ENCODE measurements around the gene MAP2.

The MAP2 gene

DNA sequence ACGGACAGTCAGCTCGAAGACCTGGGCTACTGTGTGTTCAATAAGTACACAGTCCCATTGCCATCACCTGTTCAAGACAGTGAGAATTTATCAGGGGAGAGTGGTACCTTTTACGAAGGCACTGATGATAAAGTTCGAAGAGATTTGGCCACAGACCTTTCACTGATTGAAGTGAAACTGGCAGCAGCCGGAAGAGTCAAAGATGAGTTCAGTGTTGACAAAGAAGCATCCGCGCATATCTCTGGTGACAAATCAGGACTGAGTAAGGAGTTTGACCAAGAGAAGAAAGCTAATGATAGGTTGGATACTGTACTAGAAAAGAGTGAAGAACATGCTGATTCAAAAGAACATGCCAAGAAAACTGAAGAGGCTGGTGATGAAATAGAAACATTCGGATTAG, 270.9 kb downstream of the MAP2 start:
- no peak overlapping the region for H3K4me3 ChIP-seq (ENCODE audit: low read depth, low read length)
- in situ Hi-C loops (cut with HindIII; ENCODE audit: low pct_ligation_motif_present, low sequenced_read_pairs), result no loop called here

GRCh38 chr2:209696836-209697711, 273.2 kb downstream of the MAP2 start:
- no peaks in the 10 kb centered on the region for H3K36me3 ChIP-seq (replicated peaks)
- H3K27ac ChIP-seq, result no peak overlapping the region
- in situ Hi-C loops (cut with HindIII; ENCODE audit: low pct_ligation_motif_present, low sequenced_read_pairs), result no loop called here
- H3K27me3 ChIP-seq (replicated peaks), result no peaks in the 10 kb centered on the region
- DNase-seq, result no peak
- no peak for TF ChIP-seq CTCF (IDR thresholded peaks at IDR 0.05; ENCODE audit: low read depth, low read length, missing control alignments)
- H3K4me3 ChIP-seq (ENCODE audit: low read depth, low read length), result no peak overlapping the region

More for the DNA sequence above, 270.9 kb downstream of the MAP2 start:
- Histone ChIP-seq H3K36me3 (replicated peaks) (no peaks in the 10 kb centered on the region), H3K27me3 (replicated peaks) (no peaks in the 10 kb centered on the region), H3K27ac (no peak overlapping the region)
- no peak for DNase-seq
- TF ChIP-seq CTCF (IDR thresholded peaks at IDR 0.05; ENCODE audit: low read depth, low read length, missing control alignments), result no peak

- in situ Hi-C loops (cut with HindIII; ENCODE audit: low pct_ligation_motif_present, low sequenced_read_pairs), result no loop called here
- Histone ChIP-seq H3K4me3 (ENCODE audit: low read depth, low read length) (no peak overlapping the region), H3K27ac (no peak overlapping the region), H3K36me3 (replicated peaks) (no peaks in the 10 kb centered on the region), H3K27me3 (replicated peaks) (no peaks in the 10 kb centered on the region)
- no peak for DNase-seq
- no peak for TF ChIP-seq CTCF (IDR thresholded peaks at IDR 0.05; ENCODE audit: low read depth, low read length, missing control alignments)
Measured at GRCh38 chr2:209702775-209703174, 278.9 kb downstream of the MAP2 start.

DNA sequence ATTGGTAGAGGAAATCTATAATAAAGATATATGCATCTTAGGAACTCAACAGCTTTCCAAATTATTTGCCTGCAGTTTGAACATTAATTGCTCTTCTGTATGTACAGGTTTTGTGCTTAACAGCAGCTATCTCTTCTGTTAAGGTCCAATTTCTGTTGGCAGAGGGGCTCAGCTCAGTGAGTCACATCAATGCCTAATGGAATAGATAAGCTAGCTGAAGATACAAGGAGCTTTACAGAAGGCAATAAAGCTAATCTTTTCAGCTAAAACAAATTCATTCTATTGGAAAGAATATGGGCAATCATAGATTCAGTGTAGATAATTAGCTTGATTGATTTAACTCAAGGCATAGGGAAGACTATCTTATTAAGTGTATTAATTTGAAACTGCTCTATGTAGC, 289.4 kb downstream of the MAP2 start:
- Histone ChIP-seq H3K27me3 (replicated peaks) (no peaks in the 10 kb centered on the region), H3K36me3 (replicated peaks) (no peaks in the 10 kb centered on the region), H3K27ac (no peak overlapping the region), H3K4me3 (ENCODE audit: low read depth, low read length) (no peak overlapping the region)
- no peak for DNase-seq
- in situ Hi-C loops (cut with HindIII; ENCODE audit: low pct_ligation_motif_present, low sequenced_read_pairs), result no loop called here
- no peak for TF ChIP-seq CTCF (IDR thresholded peaks at IDR 0.05; ENCODE audit: low read depth, low read length, missing control alignments)

DNA sequence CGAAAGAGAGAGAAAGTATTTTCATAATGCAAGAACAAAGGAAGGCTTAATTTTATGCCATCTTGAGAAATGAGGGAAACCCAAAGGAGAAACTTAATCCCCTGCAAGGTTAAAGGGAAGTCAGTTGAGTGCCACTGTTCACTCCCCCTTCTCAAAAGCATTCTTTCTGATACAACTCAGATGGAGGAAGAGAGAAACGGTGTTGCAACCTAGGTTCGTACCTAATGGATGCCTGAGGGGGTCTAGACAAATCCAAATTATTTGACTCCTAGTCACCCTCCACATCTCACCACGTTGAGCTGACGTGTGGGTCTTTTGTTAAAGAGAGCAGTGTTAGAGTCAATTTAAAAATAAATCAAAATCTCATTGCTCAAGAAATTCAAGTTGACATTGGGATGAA, 295.2 kb downstream of the MAP2 start:
- H3K27me3 ChIP-seq (replicated peaks), result no peaks in the 10 kb centered on the region
- no peak overlapping the region for H3K4me3 ChIP-seq (ENCODE audit: low read depth, low read length)
- H3K27ac ChIP-seq, result no peak overlapping the region
- no peak for DNase-seq
- no peak for TF ChIP-seq CTCF (IDR thresholded peaks at IDR 0.05; ENCODE audit: low read depth, low read length, missing control alignments)
- in situ Hi-C loops (cut with HindIII; ENCODE audit: low pct_ligation_motif_present, low sequenced_read_pairs), result no loop called here
- no peaks in the 10 kb centered on the region for H3K36me3 ChIP-seq (replicated peaks)

DNA sequence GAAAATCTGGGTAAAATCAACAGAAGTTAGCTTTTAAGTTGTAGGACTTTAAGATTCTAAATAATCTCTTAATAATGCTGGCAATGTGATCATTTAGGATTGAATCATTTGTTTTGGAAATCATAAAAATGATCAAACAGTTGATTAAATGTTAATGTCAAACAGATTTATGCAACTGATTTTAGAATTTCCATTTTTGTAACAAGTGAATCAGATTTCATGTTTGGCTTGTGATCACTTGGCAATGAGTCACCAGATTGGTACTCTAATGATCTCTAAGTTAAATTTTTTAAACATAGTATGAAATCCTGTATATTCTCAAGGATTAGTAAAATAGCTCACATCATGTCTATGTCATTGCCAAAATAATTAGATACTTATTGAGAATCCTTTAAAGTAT, 297.6 kb downstream of the MAP2 start:
- H3K27me3 ChIP-seq (replicated peaks), result no peaks in the 10 kb centered on the region
- in situ Hi-C loops (cut with HindIII; ENCODE audit: low pct_ligation_motif_present, low sequenced_read_pairs), result no loop called here
- TF ChIP-seq CTCF (IDR thresholded peaks at IDR 0.05; ENCODE audit: low read depth, low read length, missing control alignments), result no peak
- no peak overlapping the region for H3K4me3 ChIP-seq (ENCODE audit: low read depth, low read length)
- H3K36me3 ChIP-seq (replicated peaks), result no peaks in the 10 kb centered on the region
- no peak overlapping the region for H3K27ac ChIP-seq
- DNase-seq, result no peak
